ENCODE results near the gene TTLL5.

Gene TTLL5

DNA sequence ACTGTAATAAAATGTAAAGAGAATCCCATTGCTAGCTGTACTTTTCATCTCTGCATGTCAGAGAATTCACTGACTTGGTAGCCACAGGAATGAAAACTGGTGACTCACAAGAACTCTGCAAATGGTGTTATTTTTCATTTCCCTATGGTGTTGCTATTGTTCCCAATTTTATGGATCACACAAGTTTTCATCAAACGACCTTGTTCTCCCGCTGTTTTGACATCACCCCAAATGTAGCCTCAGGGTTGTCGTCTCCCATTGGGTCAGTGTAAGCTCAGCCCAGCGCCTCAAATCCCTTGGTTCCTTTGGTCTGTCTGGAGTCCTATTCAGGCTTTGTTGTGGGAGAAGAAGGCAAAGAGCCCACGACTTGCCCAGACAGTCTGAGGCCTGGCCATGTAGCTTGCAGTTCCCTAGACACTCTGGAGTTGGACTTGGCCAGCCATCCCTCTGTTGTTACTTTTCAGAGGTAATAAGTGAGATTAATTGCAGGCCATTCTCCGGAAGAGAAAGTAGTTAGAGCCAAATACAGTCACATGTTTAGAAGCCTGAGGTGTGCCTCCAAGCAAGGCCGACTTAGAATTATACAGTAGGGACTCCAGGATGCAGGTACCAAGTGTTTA, 161.6 kb downstream of the TTLL5 start:
- Histone ChIP-seq H3K4me3 (ENCODE audit: low read depth, low read length) (no peak overlapping the region), H3K9ac (ENCODE audit: low read length) (no peak overlapping the region), H3K27ac (ENCODE audit: low read depth, low read length) (no peak overlapping the region), H3K9me3 (ENCODE audit: control insufficient read depth, insufficient read depth, low read depth, low read length) (no peaks in the 10 kb centered on the region), H3K27me3 (ENCODE audit: control insufficient read depth, insufficient read depth, low read length) (no peaks in the 10 kb centered on the region), H3K36me3 (ENCODE audit: control insufficient read depth, insufficient read depth, low read length) (peaks cover 25% of the 10 kb centered on the region), H3K4me1 (ENCODE audit: control insufficient read depth, insufficient read depth, low read length) (no peaks in the 10 kb centered on the region)

DNA sequence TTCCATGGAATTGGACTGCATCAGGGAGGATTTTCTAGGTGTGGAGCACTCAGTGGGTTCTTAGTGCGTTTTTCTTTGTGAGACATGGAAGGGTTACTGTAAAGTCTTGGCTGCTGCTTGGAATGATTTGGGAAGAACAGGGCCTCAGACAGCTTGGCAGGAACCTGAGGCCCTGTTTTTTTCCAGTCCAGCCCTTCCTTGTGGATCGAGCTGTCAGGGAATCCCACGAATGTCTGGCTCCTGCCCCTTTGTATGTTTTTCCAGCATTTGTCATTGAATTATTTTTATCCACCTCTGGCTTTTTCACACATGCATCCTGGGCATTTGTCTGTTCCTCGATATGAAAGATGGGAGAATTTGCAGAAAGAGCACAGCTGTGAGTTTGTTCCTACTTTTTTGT, 162.3 kb downstream of the TTLL5 start:
- H3K4me1 ChIP-seq (ENCODE audit: control insufficient read depth, insufficient read depth, low read length) = no peaks in the 10 kb centered on the region
- no peaks in the 10 kb centered on the region for H3K9me3 ChIP-seq (ENCODE audit: control insufficient read depth, insufficient read depth, low read depth, low read length)
- no peaks in the 10 kb centered on the region for H3K27me3 ChIP-seq (ENCODE audit: control insufficient read depth, insufficient read depth, low read length)
- no peak overlapping the region for H3K4me3 ChIP-seq (ENCODE audit: low read depth, low read length)
- no peak overlapping the region for H3K27ac ChIP-seq (ENCODE audit: low read depth, low read length)
- no peak overlapping the region for H3K9ac ChIP-seq (ENCODE audit: low read length)
- peaks cover 25% of the 10 kb centered on the region for H3K36me3 ChIP-seq (ENCODE audit: control insufficient read depth, insufficient read depth, low read length)

DNA sequence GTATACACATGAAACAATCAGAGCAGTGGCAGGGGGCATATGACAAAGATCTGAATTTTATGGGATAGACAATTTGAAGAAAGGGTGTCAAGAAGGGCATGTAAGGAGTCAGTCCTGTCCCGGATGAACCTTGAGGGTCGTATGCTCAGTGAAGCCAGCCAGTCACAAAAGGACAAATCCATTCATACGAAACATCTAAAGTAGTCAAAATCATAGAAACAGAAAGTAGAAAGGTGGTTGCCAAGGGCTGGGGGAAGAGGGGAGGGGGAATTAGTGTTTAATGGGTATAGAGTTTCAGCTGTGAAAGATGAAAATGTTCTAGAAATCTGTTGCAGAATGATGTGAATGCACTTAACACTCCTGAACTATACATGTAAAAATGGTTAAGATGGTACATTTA, 163.3 kb downstream of the TTLL5 start:
- no peak overlapping the region for H3K27ac ChIP-seq (ENCODE audit: low read depth, low read length)
- no peaks in the 10 kb centered on the region for H3K9me3 ChIP-seq (ENCODE audit: control insufficient read depth, insufficient read depth, low read depth, low read length)
- peaks cover 25% of the 10 kb centered on the region for H3K36me3 ChIP-seq (ENCODE audit: control insufficient read depth, insufficient read depth, low read length)
- no peak overlapping the region for H3K4me3 ChIP-seq (ENCODE audit: low read depth, low read length)
- H3K9ac ChIP-seq (ENCODE audit: low read length) = no peak overlapping the region
- H3K4me1 ChIP-seq (ENCODE audit: control insufficient read depth, insufficient read depth, low read length) = no peaks in the 10 kb centered on the region
- no peaks in the 10 kb centered on the region for H3K27me3 ChIP-seq (ENCODE audit: control insufficient read depth, insufficient read depth, low read length)

DNA sequence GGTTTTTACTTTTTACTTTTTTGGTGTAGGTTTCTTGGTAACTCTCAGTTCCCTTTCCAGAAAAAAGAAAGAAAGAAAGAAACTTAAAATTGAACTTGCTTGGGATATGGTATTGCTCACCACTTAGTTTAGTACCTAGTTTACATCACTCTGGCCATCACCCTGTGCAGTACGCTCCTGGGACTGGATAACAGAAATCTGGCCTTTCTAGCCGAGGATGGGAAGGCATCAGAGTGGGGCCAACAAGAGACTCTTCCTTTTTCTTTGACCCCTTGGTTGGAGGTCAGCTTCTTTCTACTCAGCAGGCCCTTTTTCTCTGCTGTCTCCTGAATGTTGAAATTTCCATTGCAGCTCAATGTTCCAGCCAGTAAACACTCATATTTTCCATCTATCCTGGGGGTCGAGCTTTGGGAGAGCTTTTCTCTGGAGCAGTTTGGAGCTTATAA, 164.1 kb downstream of the TTLL5 start:
- no peaks in the 10 kb centered on the region for H3K4me1 ChIP-seq (ENCODE audit: control insufficient read depth, insufficient read depth, low read length)
- H3K9me3 ChIP-seq (ENCODE audit: control insufficient read depth, insufficient read depth, low read depth, low read length) = no peaks in the 10 kb centered on the region
- no peaks in the 10 kb centered on the region for H3K27me3 ChIP-seq (ENCODE audit: control insufficient read depth, insufficient read depth, low read length)
- H3K27ac ChIP-seq (ENCODE audit: low read depth, low read length) = no peak overlapping the region
- no peak overlapping the region for H3K4me3 ChIP-seq (ENCODE audit: low read depth, low read length)
- H3K9ac ChIP-seq (ENCODE audit: low read length) = no peak overlapping the region
- peaks cover 19% of the 10 kb centered on the region for H3K36me3 ChIP-seq (ENCODE audit: control insufficient read depth, insufficient read depth, low read length)

DNA sequence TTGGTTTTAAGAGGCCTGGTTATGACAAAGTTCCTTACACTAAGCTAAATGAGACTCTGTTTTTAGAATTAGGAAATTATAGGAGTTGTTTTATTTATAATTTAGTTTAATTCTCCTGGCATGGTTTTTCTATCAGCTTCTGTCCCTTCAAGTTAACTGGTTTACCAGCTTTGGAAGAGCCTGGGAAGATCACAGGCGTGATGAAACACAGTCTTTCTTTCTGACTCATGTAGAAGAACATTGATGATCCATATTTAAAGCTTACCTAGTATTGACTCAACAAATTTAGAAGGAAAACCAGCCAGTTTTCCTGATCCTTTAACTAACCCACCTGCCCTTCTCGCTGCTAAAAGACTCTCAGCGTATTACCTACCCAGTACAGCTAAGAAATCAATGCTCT, 165.6 kb downstream of the TTLL5 start:
- H3K4me1 ChIP-seq (ENCODE audit: control insufficient read depth, insufficient read depth, low read length) = no peaks in the 10 kb centered on the region
- H3K9ac ChIP-seq (ENCODE audit: low read length) = no peak overlapping the region
- H3K36me3 ChIP-seq (ENCODE audit: control insufficient read depth, insufficient read depth, low read length) = 0 out of 2 replicates have a peak, but pooled peaks cover 10% of the 10 kb centered on the region
- H3K4me3 ChIP-seq (ENCODE audit: low read depth, low read length) = no peak overlapping the region
- H3K9me3 ChIP-seq (ENCODE audit: control insufficient read depth, insufficient read depth, low read depth, low read length) = no peaks in the 10 kb centered on the region
- H3K27me3 ChIP-seq (ENCODE audit: control insufficient read depth, insufficient read depth, low read length) = no peaks in the 10 kb centered on the region
- no peak overlapping the region for H3K27ac ChIP-seq (ENCODE audit: low read depth, low read length)

DNA sequence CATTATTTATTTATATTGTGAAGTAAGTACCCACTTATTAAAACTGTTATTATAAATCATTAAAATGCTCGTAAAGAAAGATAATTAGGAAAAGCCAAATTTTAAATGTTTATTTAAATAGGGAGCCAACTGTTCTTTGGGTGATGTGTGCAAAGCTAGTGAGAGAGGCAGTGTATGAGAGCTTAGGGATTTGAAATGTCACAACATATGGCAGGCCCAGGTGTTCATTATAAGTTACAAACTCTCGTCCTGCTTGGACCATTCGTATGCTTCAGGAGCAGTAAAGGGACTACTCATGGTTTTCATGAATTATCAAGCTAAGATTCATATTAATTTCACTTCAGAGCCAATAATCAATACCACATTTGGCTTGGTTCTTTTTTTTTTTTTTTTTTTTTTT, 166.3 kb downstream of the TTLL5 start:
- Histone ChIP-seq H3K9ac (ENCODE audit: low read length) (no peak overlapping the region), H3K36me3 (ENCODE audit: control insufficient read depth, insufficient read depth, low read length) (0 out of 2 replicates have a peak, but pooled peaks cover 9% of the 10 kb centered on the region), H3K27ac (ENCODE audit: low read depth, low read length) (no peak overlapping the region), H3K4me3 (ENCODE audit: low read depth, low read length) (no peak overlapping the region), H3K9me3 (ENCODE audit: control insufficient read depth, insufficient read depth, low read depth, low read length) (no peaks in the 10 kb centered on the region), H3K27me3 (ENCODE audit: control insufficient read depth, insufficient read depth, low read length) (no peaks in the 10 kb centered on the region), H3K4me1 (ENCODE audit: control insufficient read depth, insufficient read depth, low read length) (no peaks in the 10 kb centered on the region)

DNA sequence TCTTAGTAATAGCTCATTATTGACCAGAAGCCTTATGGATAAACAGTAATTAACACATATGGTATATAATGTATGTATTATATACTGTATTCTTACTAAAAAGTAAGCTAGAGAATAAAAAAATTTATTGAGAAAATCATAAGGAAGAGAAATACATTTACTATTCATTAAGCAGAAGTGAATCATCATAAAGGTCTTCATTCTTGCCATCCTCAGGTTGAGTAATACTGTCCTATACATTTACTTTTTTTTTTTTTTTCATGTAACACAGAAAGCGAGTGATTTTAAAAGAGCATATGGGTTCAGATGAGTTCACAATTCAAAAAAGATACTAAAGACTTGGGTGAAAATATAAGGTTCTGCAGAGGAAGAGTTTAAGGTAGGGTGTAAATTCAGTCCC, 168.3 kb downstream of the TTLL5 start:
- H3K27me3 ChIP-seq (ENCODE audit: control insufficient read depth, insufficient read depth, low read length) = no peaks in the 10 kb centered on the region
- no peaks in the 10 kb centered on the region for H3K9me3 ChIP-seq (ENCODE audit: control insufficient read depth, insufficient read depth, low read depth, low read length)
- H3K36me3 ChIP-seq (ENCODE audit: control insufficient read depth, insufficient read depth, low read length) = 0 out of 2 replicates have a peak, but pooled peaks cover 3% of the 10 kb centered on the region
- H3K4me1 ChIP-seq (ENCODE audit: control insufficient read depth, insufficient read depth, low read length) = no peaks in the 10 kb centered on the region
- no peak overlapping the region for H3K4me3 ChIP-seq (ENCODE audit: low read depth, low read length)
- no peak overlapping the region for H3K27ac ChIP-seq (ENCODE audit: low read depth, low read length)
- no peak overlapping the region for H3K9ac ChIP-seq (ENCODE audit: low read length)

DNA sequence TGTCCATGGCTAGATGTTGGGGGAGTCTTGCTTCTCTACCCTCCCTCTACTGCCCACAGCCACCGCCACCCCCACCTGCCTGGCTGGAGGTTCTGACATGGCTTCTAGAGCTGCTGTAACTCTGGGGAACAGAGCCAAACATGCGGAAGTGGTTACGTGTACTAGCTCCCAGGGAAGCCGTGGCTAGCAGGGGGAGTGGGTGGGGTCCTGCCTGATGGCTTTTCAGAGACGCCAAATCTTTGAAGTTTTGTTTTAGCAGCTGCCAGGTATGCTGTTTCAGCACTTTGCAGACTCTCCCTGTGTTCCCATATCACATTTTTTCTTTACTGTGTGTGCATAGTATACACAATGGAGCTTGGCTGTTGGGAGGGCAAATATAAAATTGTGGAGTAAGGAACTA, 170.4 kb downstream of the TTLL5 start:
- Histone ChIP-seq H3K27ac (ENCODE audit: low read depth, low read length) (no peak overlapping the region), H3K9ac (ENCODE audit: low read length) (no peak overlapping the region), H3K9me3 (ENCODE audit: control insufficient read depth, insufficient read depth, low read depth, low read length) (no peaks in the 10 kb centered on the region), H3K4me1 (ENCODE audit: control insufficient read depth, insufficient read depth, low read length) (no peaks in the 10 kb centered on the region), H3K4me3 (ENCODE audit: low read depth, low read length) (no peak overlapping the region), H3K27me3 (ENCODE audit: control insufficient read depth, insufficient read depth, low read length) (no peaks in the 10 kb centered on the region), H3K36me3 (ENCODE audit: control insufficient read depth, insufficient read depth, low read length) (0 out of 2 replicates have a peak, but pooled peaks cover 2% of the 10 kb centered on the region)

DNA sequence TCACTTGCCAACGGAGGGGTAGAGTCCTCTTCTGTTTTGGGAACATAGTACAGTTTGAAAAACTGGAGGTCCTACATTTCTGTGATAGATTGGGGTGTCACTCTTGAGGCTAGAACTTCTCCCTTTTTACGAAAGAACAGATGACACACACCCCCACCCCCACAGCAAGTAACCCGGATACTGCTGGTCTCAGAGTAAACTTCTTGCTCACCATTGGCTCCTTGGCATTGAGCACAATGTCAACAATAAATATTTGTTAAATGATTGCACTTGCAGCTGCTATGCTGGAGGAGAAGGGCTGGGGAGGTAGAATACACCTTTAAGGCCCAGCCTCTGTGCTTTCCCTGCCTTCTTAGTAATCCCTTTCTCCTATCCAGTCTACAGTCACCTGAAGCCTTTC, 170.9 kb downstream of the TTLL5 start:
- Histone ChIP-seq H3K27ac (ENCODE audit: low read depth, low read length) (no peak overlapping the region), H3K4me3 (ENCODE audit: low read depth, low read length) (no peak overlapping the region), H3K36me3 (ENCODE audit: control insufficient read depth, insufficient read depth, low read length) (0 out of 2 replicates have a peak, but pooled peaks cover 2% of the 10 kb centered on the region), H3K9ac (ENCODE audit: low read length) (no peak overlapping the region), H3K27me3 (ENCODE audit: control insufficient read depth, insufficient read depth, low read length) (no peaks in the 10 kb centered on the region), H3K4me1 (ENCODE audit: control insufficient read depth, insufficient read depth, low read length) (no peaks in the 10 kb centered on the region), H3K9me3 (ENCODE audit: control insufficient read depth, insufficient read depth, low read depth, low read length) (no peaks in the 10 kb centered on the region)

DNA sequence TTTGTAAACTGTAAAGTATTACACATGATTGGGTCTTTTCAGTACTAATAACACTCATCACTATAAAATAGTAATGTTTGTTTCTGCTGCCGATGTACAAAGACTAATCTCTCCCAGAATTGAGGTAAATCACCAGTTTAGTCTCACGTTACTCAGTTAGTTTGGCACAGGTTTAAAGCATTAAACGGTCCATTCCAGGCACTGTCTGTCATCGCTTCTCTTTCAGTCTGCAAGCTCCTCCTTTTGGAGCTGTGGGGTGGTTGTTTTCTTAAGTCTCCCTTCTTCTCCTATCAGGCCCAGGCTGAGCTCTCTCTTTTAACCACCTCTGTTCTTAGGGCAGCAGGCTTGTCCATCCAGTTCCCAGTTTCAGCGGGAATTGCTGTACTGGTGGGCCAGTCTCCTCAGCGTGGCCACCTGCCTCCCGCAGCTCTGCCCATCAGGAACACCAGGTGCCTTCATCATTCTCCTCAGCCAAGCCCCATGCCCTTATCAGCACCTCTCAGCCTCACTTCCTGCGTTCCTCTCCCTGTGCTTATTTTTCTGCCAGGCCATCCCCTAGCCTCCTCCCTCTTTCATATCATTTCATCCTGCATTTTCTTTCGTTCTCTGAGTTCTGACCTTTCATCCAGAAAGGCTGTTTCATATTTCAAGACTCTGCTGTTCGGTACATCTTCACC, 171.7 kb downstream of the TTLL5 start:
- Histone ChIP-seq H3K9me3 (ENCODE audit: control insufficient read depth, insufficient read depth, low read depth, low read length) (no peaks in the 10 kb centered on the region), H3K4me1 (ENCODE audit: control insufficient read depth, insufficient read depth, low read length) (no peaks in the 10 kb centered on the region), H3K27me3 (ENCODE audit: control insufficient read depth, insufficient read depth, low read length) (no peaks in the 10 kb centered on the region), H3K9ac (ENCODE audit: low read length) (no peak overlapping the region), H3K27ac (ENCODE audit: low read depth, low read length) (no peak overlapping the region), H3K36me3 (ENCODE audit: control insufficient read depth, insufficient read depth, low read length) (0 out of 2 replicates have a peak, but pooled peaks cover 2% of the 10 kb centered on the region), H3K4me3 (ENCODE audit: low read depth, low read length) (no peak overlapping the region)

DNA sequence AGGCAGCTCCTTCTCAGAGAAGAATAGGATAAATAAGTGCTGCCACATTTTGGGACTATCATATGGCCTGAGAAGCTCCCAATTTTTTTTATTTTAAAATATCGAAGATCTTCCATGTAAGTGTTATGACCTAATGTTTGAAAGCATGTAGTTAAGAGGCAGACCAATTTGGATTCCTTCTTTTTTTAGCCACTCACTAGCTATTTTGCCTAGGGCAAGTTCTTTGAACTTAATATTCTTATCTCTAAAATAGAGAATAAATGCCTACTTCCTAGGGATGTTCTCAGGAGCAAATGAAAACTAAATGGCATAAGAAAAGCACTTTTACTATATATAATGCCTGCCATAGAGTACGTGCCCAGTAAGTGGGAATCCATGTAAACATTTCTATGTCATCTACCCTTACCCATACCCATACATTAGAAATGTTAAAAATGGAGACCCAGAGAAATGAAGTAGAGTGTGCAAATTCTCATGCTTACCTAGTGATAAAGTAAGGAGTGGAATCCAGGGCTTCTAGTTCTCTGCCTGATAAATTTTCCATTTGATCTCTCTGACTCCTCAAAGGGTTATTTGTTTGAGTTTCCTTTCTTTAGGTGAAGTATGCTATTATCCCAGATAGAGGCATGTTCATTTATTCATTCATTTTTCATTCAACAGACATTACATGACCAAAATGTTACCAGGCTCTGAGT, 172.4 kb downstream of the TTLL5 start:
- Histone ChIP-seq H3K4me1 (ENCODE audit: control insufficient read depth, insufficient read depth, low read length) (no peaks in the 10 kb centered on the region), H3K9me3 (ENCODE audit: control insufficient read depth, insufficient read depth, low read depth, low read length) (no peaks in the 10 kb centered on the region), H3K36me3 (ENCODE audit: control insufficient read depth, insufficient read depth, low read length) (0 out of 2 replicates have a peak, but pooled peaks cover 2% of the 10 kb centered on the region), H3K27me3 (ENCODE audit: control insufficient read depth, insufficient read depth, low read length) (no peaks in the 10 kb centered on the region), H3K27ac (ENCODE audit: low read depth, low read length) (no peak overlapping the region), H3K4me3 (ENCODE audit: low read depth, low read length) (no peak overlapping the region), H3K9ac (ENCODE audit: low read length) (no peak overlapping the region)
